GM18526 (cell line): Measurements from ENCODE around the gene ITGAL.

Experiments
- POLR2A ChIP-seq: IDR thresholded peaks from 3 replicates; pipeline ENCODE4 v1.6.1; 2011; ENCODE audit not compliant: insufficient read length; ENCODE audit errors: extremely low read depth

Gene ITGAL

DNA sequence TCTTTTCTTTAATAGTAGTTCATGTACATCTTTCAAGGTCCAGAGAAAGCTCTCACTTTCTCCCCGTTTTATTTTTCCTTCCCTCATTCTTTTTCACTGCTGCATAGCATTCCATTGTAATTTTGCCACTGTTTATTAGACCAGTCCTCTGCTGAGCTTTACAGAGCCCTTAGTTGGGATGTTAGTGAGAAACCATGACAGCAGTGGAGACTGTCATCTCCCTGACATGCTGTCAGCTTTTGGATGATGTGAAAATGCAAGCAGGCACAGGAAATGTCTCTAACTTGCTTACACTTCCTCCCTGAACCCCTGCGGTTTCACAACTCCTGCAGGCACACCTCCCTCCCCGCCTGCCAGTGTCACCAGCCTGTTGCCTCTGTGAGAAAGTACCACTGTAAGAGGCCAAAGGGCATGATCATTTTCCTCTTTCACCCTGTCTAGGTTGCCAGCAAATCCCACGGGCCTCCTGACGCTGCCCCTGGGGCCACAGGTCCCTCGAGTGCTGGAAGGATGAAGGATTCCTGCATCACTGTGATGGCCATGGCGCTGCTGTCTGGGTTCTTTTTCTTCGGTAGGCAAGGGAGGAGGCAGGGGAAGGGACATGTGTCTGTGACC, at the start of gene ITGAL:
Gene ITGAL, plus strand, starts transcription at position 415 of the 615 bp plus-strand sequence. Its CDS starts 96 bp downstream, at position 511.
- peak; percentile 48 for TF ChIP-seq POLR2A

DNA sequence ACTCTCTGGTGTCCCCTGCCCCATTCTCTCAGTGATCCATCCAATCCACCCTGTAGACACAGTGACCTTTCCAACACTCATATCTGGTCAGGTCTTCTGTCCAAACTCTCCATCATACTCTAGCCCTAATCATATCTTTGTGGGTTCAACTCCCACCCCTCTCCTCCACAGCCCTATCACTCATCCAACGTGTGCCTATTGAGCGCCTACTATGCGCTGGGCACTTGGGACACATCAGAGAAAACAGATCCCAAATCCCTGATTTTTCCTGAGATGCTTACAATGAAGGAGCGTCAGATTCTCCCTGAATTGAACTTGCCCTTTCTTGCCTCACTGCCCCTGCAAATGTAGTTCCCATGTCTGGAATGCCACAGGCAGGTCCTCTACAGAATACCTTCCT, 44.5 kb upstream of the ITGAL start:
- no peak for TF ChIP-seq POLR2A

GRCh38 chr16:30429418-30429677, 43.2 kb upstream of the ITGAL start:
- no peak for TF ChIP-seq POLR2A

- TF ChIP-seq POLR2A: peak; percentile 54
Measured at GRCh38 chr16:30429678-30430427, 42.7 kb upstream of the ITGAL start, which contains the start of gene DCTPP1. Gene DCTPP1 (minus strand): TSS chr16:30430030. CDS start chr16:30429980, 50 bp downstream.

DNA sequence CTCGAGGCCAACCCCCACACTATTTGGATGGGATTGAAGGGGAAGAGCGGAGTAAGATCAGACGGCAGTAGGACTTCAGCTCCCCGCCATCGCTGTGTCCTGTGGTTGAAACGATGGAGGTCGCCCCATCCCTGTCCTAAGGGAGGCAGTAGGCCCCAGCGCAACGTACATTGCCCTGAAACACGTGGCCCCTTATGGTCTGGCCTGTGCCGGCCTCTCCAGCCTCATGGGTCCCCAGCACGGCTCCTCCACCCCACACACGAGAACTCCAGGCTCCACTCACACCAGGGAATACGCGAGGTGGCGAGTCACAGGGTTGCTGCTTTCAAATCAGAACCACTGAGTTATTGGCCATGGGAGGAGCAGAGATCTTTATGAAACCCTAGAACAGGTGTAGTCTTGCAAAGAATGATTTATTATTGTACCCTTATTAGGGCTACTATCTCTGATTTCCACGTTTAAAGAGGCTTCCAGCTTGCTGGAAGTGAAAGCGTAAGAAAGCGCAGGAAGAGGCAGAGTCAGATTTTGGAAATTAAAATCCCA, 42.0 kb upstream of the ITGAL start:
- TF ChIP-seq POLR2A: no peak

DNA sequence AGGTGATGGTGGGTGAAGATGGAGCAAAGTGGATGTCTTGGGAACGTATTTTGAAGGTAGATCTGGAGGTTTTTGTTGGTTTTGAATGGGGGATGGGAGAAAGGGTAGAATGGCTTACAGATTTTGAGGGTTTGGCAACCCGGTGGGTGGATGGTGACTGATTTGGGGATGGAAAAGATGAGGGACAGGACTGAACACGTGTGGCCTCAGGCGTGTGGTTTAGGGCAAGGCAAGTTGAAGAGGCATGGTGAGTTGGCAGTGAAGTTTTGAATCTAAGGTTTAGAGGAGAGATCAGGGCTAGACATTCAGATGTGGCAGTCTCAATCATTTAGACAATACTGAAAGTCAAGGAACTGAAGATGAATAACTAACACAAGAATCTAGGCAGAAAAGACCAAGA, 37.7 kb upstream of the ITGAL start:
- TF ChIP-seq POLR2A: no peak

GRCh38 chr16:30437511-30438046, 35.0 kb upstream of the ITGAL start:
- no peak for TF ChIP-seq POLR2A

GRCh38 chr16:30438835-30439234, 33.7 kb upstream of the ITGAL start:
- no peak for TF ChIP-seq POLR2A

DNA sequence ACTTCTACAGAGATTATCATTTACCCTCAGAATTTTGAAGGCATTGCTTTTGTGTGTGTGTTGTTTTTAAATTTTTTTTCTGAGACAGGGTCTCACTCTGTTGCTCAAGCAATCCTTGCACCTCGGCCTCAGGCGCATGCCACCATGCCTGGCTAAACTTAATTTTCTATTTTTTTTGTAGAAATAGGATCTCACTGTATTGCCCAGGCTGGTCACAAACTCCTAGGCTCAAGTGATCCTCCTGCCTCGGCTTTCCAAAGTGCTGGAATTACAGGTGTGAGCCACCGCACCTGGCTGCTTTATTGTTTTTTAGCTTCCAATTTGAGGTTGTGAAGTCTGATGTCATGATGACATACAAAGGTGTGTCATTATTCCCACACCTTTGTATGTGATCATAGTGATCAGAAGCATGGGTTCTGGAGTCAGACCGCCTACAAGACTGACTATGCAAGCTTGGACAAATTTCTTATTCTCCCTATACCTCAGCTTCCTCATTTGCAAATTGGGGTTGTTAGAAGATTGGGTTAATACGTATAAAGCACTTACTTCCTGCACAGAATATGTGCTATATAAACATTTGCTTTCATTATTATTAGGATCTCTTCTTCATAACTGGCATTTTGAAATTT, 32.7 kb upstream of the ITGAL start:
- no peak for TF ChIP-seq POLR2A

GRCh38 chr16:30443631-30444030, 28.9 kb upstream of the ITGAL start:
- no peak for TF ChIP-seq POLR2A

DNA sequence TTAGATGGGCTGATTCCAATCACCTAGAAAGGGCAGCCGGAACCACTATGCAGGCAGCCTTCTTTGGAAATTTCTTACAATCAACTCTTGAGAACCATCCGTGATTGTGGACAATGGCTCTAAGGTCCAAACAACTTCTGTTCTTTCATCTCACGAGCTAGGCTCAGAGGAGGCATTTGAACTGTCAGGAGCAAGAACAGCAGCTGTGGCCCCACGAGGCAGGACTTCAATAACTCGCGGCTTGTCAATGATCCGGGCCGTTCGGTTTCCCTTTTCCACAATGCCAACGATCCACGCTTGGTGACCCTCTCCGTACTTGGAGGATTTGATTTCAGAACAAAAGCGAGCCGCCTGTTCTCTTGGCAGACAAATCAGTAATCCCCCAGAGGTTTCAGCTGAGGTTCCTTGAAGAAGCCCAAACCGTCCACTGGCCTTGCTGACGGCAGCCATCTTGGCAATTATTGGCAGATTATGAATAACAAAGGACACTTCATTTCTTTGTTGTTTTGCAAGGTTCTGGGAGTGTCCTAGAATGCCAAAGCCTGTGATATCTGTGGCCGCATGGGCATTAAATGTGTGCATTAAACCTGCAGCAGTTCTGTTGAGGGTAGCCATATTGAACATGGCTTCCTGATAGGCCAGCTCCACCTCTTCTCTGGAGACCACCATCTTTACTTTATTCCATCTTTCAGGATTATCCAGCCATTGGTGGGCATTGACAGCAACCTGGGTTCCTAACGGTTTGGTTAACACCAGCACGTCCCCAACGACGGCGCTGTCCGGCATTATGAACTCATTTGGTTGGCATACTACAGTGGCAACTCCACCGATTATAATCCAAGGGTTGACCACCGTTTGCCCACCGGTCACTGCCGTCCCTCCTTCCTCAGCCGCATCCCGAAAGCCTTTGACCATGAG, 28.1 kb upstream of the ITGAL start:
- TF ChIP-seq POLR2A: no peak

DNA sequence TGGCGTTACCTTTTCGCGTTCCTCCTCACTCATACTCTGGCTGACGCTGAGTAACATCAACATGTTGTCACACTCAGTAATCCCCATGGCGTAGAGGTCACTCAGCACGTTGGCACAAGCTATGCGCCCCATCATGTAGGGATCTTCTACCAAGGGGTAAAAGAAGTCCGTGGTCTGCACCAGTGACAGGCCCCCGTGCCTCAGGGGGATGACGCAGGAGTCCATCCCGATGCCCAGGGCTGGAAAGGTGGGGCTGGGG, 27.5 kb upstream of the ITGAL start:
- no peak for TF ChIP-seq POLR2A

- TF ChIP-seq POLR2A: peak; percentile 95
Measured at GRCh38 chr16:30445408-30446202, 26.9 kb upstream of the ITGAL start, which contains the start of gene SEPHS2. Gene SEPHS2 (minus strand): TSS chr16:30445874. CDS start chr16:30445727, 147 bp downstream.

GRCh38 chr16:30446203-30446595, 26.3 kb upstream of the ITGAL start:
- TF ChIP-seq POLR2A: no peak
